Caco-2 (cell line): Measurements from ENCODE around the gene CCT5. TPM values are rescaled to one million over a fixed set of nuclear protein-coding genes. Genes with fewer than 3 reads are reported as not detected.
"Not testable (repeated sequence)": the region's sequence is repeated elsewhere in the genome, so short reads cannot be mapped to it uniquely, and the experiment has no call there.

Source experiments
- BruUV-seq: library from RNA; stranded (reverse); fragments of 400-500 nt; replicated peaks from 2 replicates; lab custom pipeline; 2021; lab: Mats Ljungman, UMichigan
- CTCF ChIA-PET: fragments of 300-600 bp; sonication (Branson Sonifier 250); formaldehyde crosslinking; loops from one replicate; lab custom pipeline; 2022; ENCODE audit warnings: antibody characterized with exemption; lab: Charles Lee
- POLR2A ChIA-PET: fragments of 300-600 bp; sonication (Branson Sonifier 250); formaldehyde crosslinking; loops from one replicate; lab custom pipeline; 2022; ENCODE audit warnings: antibody characterized with exemption; lab: Charles Lee
- DNase-seq, 2 experiments: peaks; one replicate each; pipeline versions ENCODE4 v3.0.0 to v3.0.0-alpha.2; 2020 to 2022
- H3K27me3 ChIP-seq: replicated peaks from 2 replicates; pipeline ENCODE4 v1.6.0; 2011; ENCODE audit warnings: low read length; ENCODE audit not compliant: control insufficient read depth, insufficient read depth
- H3K36me3 ChIP-seq: 2 replicates; pipeline ENCODE4 v1.5.1; 2011; ENCODE audit warnings: low read length; ENCODE audit not compliant: control insufficient read depth, insufficient read depth
- H3K4me1 ChIP-seq: fragments of 250-450 bp; sonication (Bioruptor Pico); 2 replicates; pipeline ENCODE4 v1.5.1; 2020; ENCODE audit warnings: mild to moderate bottlenecking
- H3K4me3 ChIP-seq: 2 replicates; pipeline ENCODE4 v1.5.1; 2011; ENCODE audit warnings: low read depth, mild to moderate bottlenecking, control low read depth, low read length
- H3K9me3 ChIP-seq: fragments of 250-450 bp; sonication (Bioruptor Pico); 2 replicates; pipeline ENCODE4 v1.5.1; 2020; ENCODE audit warnings: mild to moderate bottlenecking, moderate library complexity
- H3K27ac Mint-ChIP-seq: one replicate; pipeline ENCODE4 v1.8.0; 2022; ENCODE audit warnings: mixed read lengths; ENCODE audit not compliant: unreplicated experiment
- H3K27me3 Mint-ChIP-seq: one replicate; pipeline ENCODE4 v1.8.0; 2022; ENCODE audit warnings: mixed read lengths; ENCODE audit not compliant: insufficient read depth, unreplicated experiment
- H3K36me3 Mint-ChIP-seq: one replicate; pipeline ENCODE4 v1.8.0; 2022; ENCODE audit warnings: mild to moderate bottlenecking, mixed read lengths; ENCODE audit not compliant: insufficient read depth, unreplicated experiment
- H3K4me1 Mint-ChIP-seq: one replicate; pipeline ENCODE4 v1.8.0; 2022; ENCODE audit warnings: low read depth, mixed read lengths; ENCODE audit not compliant: unreplicated experiment
- H3K4me3 Mint-ChIP-seq: one replicate; pipeline ENCODE4 v1.8.0; 2022; ENCODE audit warnings: mild to moderate bottlenecking, moderate library complexity, mixed read lengths; ENCODE audit not compliant: unreplicated experiment
- H3K9me3 Mint-ChIP-seq: one replicate; pipeline ENCODE4 v1.8.0; 2022; ENCODE audit warnings: mixed read lengths; ENCODE audit not compliant: unreplicated experiment
- CTCF ChIP-seq, 2 experiments: fragments of 200-600 bp in 1 of 2; IDR thresholded peaks; 1 replicate in 1 of 2; 2 replicates in 1 of 2; pipeline versions ENCODE4 v1.5.1 to v1.8.0; 2011 to 2022; ENCODE audit warnings: antibody characterized with exemption in 1 of 2, control low read depth in 1 of 2, inconsistent platforms in 1 of 2, low read depth in 1 of 2, low read length in 1 of 2, mild to moderate bottlenecking in 1 of 2, moderate library complexity in 1 of 2; ENCODE audit not compliant: insufficient read depth in 1 of 2, severe bottlenecking in 1 of 2, unreplicated experiment in 1 of 2
- intact Hi-C: fragments of 100-400 bp; cut with micrococcal nuclease; formaldehyde crosslinking; loops from one replicate; pipeline ENCODE4 v1.10.0; 2022; ENCODE audit not compliant: unreplicated experiment
- total RNA-seq: library from RNA; stranded (reverse); gene quantifications from 2 replicates; pipeline ENCODE4 v1.2.3, GENCODE V29; 2022

The CCT5 gene
- total RNA-seq, 1 experiment from 2014 or later: 462 TPM

DNA sequence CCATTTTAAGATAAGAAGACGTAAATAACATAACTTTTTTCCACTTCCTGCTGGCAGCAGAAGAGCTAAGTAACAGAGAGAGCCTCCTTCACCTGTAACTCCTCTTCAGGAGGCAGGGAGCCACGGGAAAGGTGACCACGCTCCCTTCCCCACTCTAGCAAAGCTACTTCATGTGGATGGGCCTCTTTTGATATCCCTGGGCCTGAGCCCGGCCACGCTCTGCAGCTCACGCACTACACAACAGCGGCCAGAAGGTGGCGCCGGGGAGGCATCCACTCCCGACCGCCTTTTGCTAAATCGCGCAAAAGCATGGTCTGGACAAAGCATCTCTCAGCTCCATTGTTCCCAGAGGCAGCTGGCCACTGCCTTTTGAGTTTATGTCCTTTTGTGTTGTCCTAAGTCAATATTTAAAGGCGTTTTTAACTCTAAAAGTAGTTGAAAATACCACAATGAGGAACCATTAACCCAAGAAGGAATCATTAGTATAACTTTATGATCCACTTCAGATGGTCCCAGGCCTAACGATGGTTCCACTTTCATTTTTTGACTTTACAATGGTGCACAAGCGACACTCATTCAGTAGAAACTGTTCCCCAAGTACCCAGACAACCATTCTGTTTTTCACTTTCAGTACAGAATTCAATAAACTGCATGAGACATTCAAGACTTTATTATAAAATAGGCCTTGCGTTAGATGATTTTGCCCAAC lies 34.0 kb downstream of the CCT5 start:
- no peaks in the 10 kb centered on the region for H3K4me1 Mint-ChIP-seq
- no peak overlapping the region for H3K4me3 Mint-ChIP-seq
- H3K9me3 Mint-ChIP-seq: no peaks in the 10 kb centered on the region
- BruUV-seq: no TSS peak
- Histone ChIP-seq H3K36me3 (no peaks in the 10 kb centered on the region), H3K4me3 (no peak overlapping the region), H3K9me3 (no peaks in the 10 kb centered on the region), H3K27me3 (no peaks in the 10 kb centered on the region), H3K4me1 (no peaks in the 10 kb centered on the region)
- peak; percentile 75 to 82 for DNase-seq
- peak; percentile 79 to 81 for TF ChIP-seq CTCF (IDR thresholded peaks at IDR 0.05; ENCODE audit: insufficient read depth in 1 of 2, low read depth in 1 of 2, low read length in 1 of 2, severe bottlenecking in 1 of 2, unreplicated experiment in 1 of 2)
- ChIA-PET POLR2A (no interaction called here), CTCF (interaction anchor here (0.5 to 1.6 kb wide), 8 partner anchors 9 to 168 kb away, joined by 3 to 16 read pairs (median 4); partner anchors contain the start of gene MARCHF6)
- intact Hi-C loops: loop anchor here (1.0 to 5.0 kb wide), 4 partner anchors 68 to 344 kb away; partner anchors contain the start of gene MARCHF6
- no peaks in the 10 kb centered on the region for H3K36me3 Mint-ChIP-seq
- no peak overlapping the region for H3K27ac Mint-ChIP-seq
- H3K27me3 Mint-ChIP-seq: no peaks in the 10 kb centered on the region

DNA sequence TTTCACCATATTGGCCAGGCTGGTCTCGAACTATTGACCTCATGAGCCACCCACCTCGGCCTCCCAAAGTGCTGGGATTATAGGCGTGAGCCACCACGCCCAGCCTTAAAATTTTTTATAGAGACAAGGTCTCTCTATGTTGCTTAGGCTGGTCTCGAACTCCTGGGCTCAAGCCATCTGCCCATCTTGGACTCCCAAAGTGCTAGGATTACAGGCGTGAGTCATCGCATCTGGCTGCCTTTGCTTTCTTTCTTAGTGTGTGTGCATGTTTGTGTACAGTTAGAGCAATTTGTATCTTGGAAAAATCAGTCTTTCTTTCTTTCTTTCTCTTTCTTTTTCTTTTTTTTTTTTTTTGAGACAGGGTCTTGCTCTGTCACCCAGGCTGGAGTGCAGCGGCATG lies 35.3 kb downstream of the CCT5 start:
- POLR2A ChIA-PET, H3K36me3 Mint-ChIP-seq: not testable (repeated sequence)

DNA sequence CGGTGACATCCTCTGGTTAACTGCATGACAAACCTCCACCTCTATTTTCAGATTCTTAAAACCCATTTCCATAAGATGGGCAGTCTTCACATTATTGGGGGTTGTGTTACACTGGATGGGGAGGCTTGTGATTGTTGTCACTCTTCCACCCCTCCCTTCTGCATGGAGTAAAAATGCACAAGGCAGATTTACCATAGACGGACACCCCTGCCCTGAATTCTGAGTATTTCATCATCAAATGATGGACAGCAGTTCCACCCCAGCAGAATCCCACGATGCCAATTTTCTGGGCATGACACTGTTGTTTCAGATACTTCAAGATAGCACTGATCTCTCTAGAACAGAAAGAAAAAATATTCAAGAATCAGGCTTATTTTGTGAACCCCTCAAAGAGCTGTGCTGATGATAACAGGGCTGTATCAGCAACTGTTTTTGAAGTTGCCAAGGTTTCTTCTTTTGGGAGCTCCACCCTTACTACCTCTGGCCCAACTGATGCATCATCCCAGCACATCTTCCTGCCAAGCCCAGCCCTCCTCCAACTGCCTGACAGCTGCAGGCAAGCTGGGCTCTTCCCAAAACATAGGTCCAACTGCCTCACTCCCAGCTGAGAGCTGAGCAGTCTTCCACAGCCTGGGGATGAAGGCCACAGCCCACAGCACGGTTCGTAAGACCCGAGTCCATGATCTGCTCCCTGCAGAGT lies 36.2 kb downstream of the CCT5 start:
- CTCF ChIA-PET: no interaction called here
- no TSS peak for BruUV-seq
- TF ChIP-seq CTCF (IDR thresholded peaks at IDR 0.05; ENCODE audit: insufficient read depth in 1 of 2, low read depth in 1 of 2, low read length in 1 of 2, severe bottlenecking in 1 of 2, unreplicated experiment in 1 of 2): no peak
- Histone ChIP-seq H3K36me3 (no peaks in the 10 kb centered on the region), H3K4me3 (no peak overlapping the region), H3K27me3 (no peaks in the 10 kb centered on the region), H3K4me1 (no peaks in the 10 kb centered on the region), H3K9me3 (no peaks in the 10 kb centered on the region)
- POLR2A ChIA-PET: no interaction called here
- Mint-ChIP-seq H3K36me3 (no peaks in the 10 kb centered on the region), H3K4me1 (no peaks in the 10 kb centered on the region), H3K9me3 (no peaks in the 10 kb centered on the region), H3K27me3 (no peaks in the 10 kb centered on the region), H3K4me3 (no peak overlapping the region), H3K27ac (no peak overlapping the region)
- intact Hi-C loops: no loop called here
- peak in 1 of 2 experiments; percentile 12 for DNase-seq

More for the DNA sequence above, 35.3 kb downstream of the CCT5 start:
- H3K4me1 Mint-ChIP-seq, H3K9me3 ChIP-seq, BruUV-seq, H3K4me1 ChIP-seq, H3K9me3 Mint-ChIP-seq, CTCF ChIA-PET, intact Hi-C loops, DNase-seq, H3K36me3 ChIP-seq, H3K27me3 Mint-ChIP-seq, H3K4me3 Mint-ChIP-seq, H3K27me3 ChIP-seq, H3K4me3 ChIP-seq, H3K27ac Mint-ChIP-seq: not testable (repeated sequence)
